T-cell (primary cell): ENCODE data around the gene RASGEF1B. TPM values are rescaled to one million over a fixed set of nuclear protein-coding genes. Genes with fewer than 3 reads are reported as not detected.
A peak's percentile ranks its signal among the peaks of the same experiment; 100 is the strongest.

Experiments
- ATAC-seq, 4 experiments: fragments of 200-7000 bp in 3 of 4; fragments of 150-1000 bp in 1 of 4; cut with Tn5 transposase; replicated peaks in 1 of 4; 1 replicate in 3 of 4; 2 replicates in 1 of 4; pipeline ENCODE4 v1.10.0; 2021; ENCODE audit warnings: moderate library complexity in 3 of 4, mild to moderate bottlenecking in 2 of 4, moderate number of reproducible peaks in 1 of 4
- CTCF ChIA-PET, 2 donors: fragments of 300-600 bp; sonication (Branson Sonifier 250); formaldehyde crosslinking; loops; one replicate each; lab custom pipeline; 2022; ENCODE audit warnings: antibody characterized with exemption in 2 of 2; lab: Charles Lee
- POLR2A ChIA-PET, 2 donors: fragments of 300-600 bp; sonication (Branson Sonifier 250); formaldehyde crosslinking; loops; one replicate each; lab custom pipeline; 2022; ENCODE audit warnings: antibody characterized with exemption in 2 of 2; lab: Charles Lee
- DNase-seq, 35 experiments: peaks; one replicate each; pipeline versions ENCODE4 v3.0.0 to v3.0.0-alpha.2; 2013 to 2023
- H3K27ac ChIP-seq: one replicate; pipeline ENCODE4 v1.5.1; 2013; ENCODE audit warnings: low read length
- H3K27me3 ChIP-seq, 2 experiments: replicated peaks in 1 of 2; 1 replicate in 1 of 2; 2 replicates in 1 of 2; pipeline versions ENCODE4 v1.6.1 to v1.7.0; 2013; ENCODE audit warnings: low read length in 1 of 2, mixed read lengths in 1 of 2; ENCODE audit not compliant: control insufficient read depth in 2 of 2, insufficient read depth in 2 of 2; ENCODE audit errors: extremely low read depth in 1 of 2
- H3K36me3 ChIP-seq, 2 donors: 1 replicate in 1 of 2; 2 replicates in 1 of 2; pipeline versions ENCODE4 v1.6.1 to v1.7.0; 2013; ENCODE audit warnings: low read length in 1 of 2; ENCODE audit not compliant: control insufficient read depth in 2 of 2, insufficient read depth in 1 of 2; ENCODE audit errors: extremely low read depth in 1 of 2
- H3K4me1 ChIP-seq, 2 experiments: 1 replicate in 1 of 2; 2 replicates in 1 of 2; pipeline versions ENCODE4 v1.6.1 to v1.7.0; 2013; ENCODE audit warnings: low read length in 2 of 2, mixed read lengths in 1 of 2; ENCODE audit not compliant: insufficient read depth in 2 of 2, control insufficient read depth in 1 of 2; ENCODE audit errors: extremely low read depth in 1 of 2
- H3K4me3 ChIP-seq, 2 donors: 1 replicate in 1 of 2; 2 replicates in 1 of 2; pipeline versions ENCODE4 v1.5.1 to v1.7.0; 2013; ENCODE audit warnings: mild to moderate bottlenecking in 2 of 2, low read length in 1 of 2, moderate library complexity in 1 of 2; ENCODE audit not compliant: control insufficient read depth in 1 of 2; ENCODE audit errors: extremely low read depth in 1 of 2
- H3K9me3 ChIP-seq: 2 replicates; pipeline ENCODE4 v1.7.0; 2013
- H3K27ac Mint-ChIP-seq, 2 donors: one replicate each; pipeline ENCODE4 v1.8.0; 2020 to 2021; ENCODE audit warnings: mild to moderate bottlenecking in 2 of 2, mixed read lengths in 2 of 2
- H3K27me3 Mint-ChIP-seq, 2 donors: one replicate each; pipeline ENCODE4 v1.8.0; 2021 to 2022; ENCODE audit warnings: mixed read lengths in 2 of 2
- H3K36me3 Mint-ChIP-seq: one replicate; pipeline ENCODE4 v1.8.0; 2021; ENCODE audit warnings: mixed read lengths
- H3K4me1 Mint-ChIP-seq, 3 donors: one replicate each; pipeline ENCODE4 v1.8.0; 2020 to 2022; ENCODE audit warnings: mixed read lengths in 3 of 3, mild to moderate bottlenecking in 1 of 3
- H3K4me3 Mint-ChIP-seq, 3 donors: one replicate each; pipeline ENCODE4 v1.8.0; 2020 to 2022; ENCODE audit warnings: mild to moderate bottlenecking in 3 of 3, mixed read lengths in 3 of 3, moderate library complexity in 3 of 3
- H3K9me3 Mint-ChIP-seq, 3 donors: one replicate each; pipeline ENCODE4 v1.8.0; 2020 to 2022; ENCODE audit warnings: mixed read lengths in 3 of 3
- WGBS: methylation state at CpG from one replicate; pipeline ENCODE4 v1.1.5; 2013; ENCODE audit warnings: missing lambda C conversion rate; ENCODE audit not compliant: insufficient coverage; 5-methylcytosine and 5-hydroxymethylcytosine counted together
- total RNA-seq, 35 experiments: library from RNA in 6 of 35; stranded (reverse) in 6 of 35; fragments of 120-200 nt in 1 of 35; gene quantifications; one replicate each; pipeline versions ENCODE4 v1.2.1 to v1.2.4 and lab custom pipeline; 2013 to 2026

The RASGEF1B gene
- total RNA-seq, 5 donors from 2014 or later (not counting 1 experiment from before 2014, with no cell fraction given), result 7.3 to 54.0 (median 8.1) TPM

- Mint-ChIP-seq H3K9me3 (no peaks in the 10 kb centered on the region), H3K27ac (no peak overlapping the region), H3K4me3 (no peak overlapping the region), H3K27me3 (peaks cover 3 to 6% of the 10 kb centered on the region in 2 donors), H3K4me1 (peaks cover 0 to 3% (median 3%) of the 10 kb centered on the region in 3 donors), H3K36me3 (no peaks in the 10 kb centered on the region)
- H3K36me3 ChIP-seq, result no peaks in the 10 kb centered on the region
- ATAC-seq, result no peak
- CTCF ChIA-PET, result no interaction called here
- WGBS, result no CpG with 5 or more reads among the region's 2 CpGs
- no peaks in the 10 kb centered on the region for H3K9me3 ChIP-seq
- H3K4me3 ChIP-seq, result no peak overlapping the region
- no peak for DNase-seq
- H3K27ac ChIP-seq, result no peak overlapping the region
- H3K27me3 ChIP-seq, result no peaks in the 10 kb centered on the region
- POLR2A ChIA-PET, result no interaction called here
- no peaks in the 10 kb centered on the region for H3K4me1 ChIP-seq
Measured at GRCh38 chr4:81404294-81404693, 67.4 kb downstream of the RASGEF1B start.

- no peak for DNase-seq
- no peaks in the 10 kb centered on the region for H3K9me3 Mint-ChIP-seq
- H3K27ac Mint-ChIP-seq, result no peak overlapping the region
- Histone ChIP-seq H3K4me1 (no peaks in the 10 kb centered on the region), H3K36me3 (no peaks in the 10 kb centered on the region), H3K27me3 (no peaks in the 10 kb centered on the region), H3K9me3 (no peaks in the 10 kb centered on the region), H3K4me3 (no peak overlapping the region), H3K27ac (no peak overlapping the region)
- H3K4me1 Mint-ChIP-seq, result no peaks in the 10 kb centered on the region
- ChIA-PET CTCF (interaction anchor here in 1 of 2 donors (0.7 kb wide), 1 partner anchor 438 kb away, joined by 3 read pairs; no protein-coding TSS in a partner anchor), POLR2A (interaction anchor here in 1 of 2 donors (0.6 kb wide), 1 partner anchor 21 kb away, joined by 3 read pairs; no protein-coding TSS in a partner anchor)
- H3K27me3 Mint-ChIP-seq, result peaks cover 3 to 6% of the 10 kb centered on the region in 2 donors
- H3K36me3 Mint-ChIP-seq, result no peaks in the 10 kb centered on the region
- ATAC-seq, result no peak
- 65% methylated on average over 4 of the region's 7 CpGs for WGBS
- H3K4me3 Mint-ChIP-seq, result no peak overlapping the region
Measured at GRCh38 chr4:81399306-81400086, 72.2 kb downstream of the RASGEF1B start.

GRCh38 chr4:81398379-81398778 lies 73.3 kb downstream of the RASGEF1B start:
- H3K36me3 ChIP-seq, result no peaks in the 10 kb centered on the region
- Mint-ChIP-seq H3K4me1 (no peaks in the 10 kb centered on the region), H3K9me3 (no peaks in the 10 kb centered on the region), H3K4me3 (no peak overlapping the region), H3K27me3 (peaks cover 3 to 6% of the 10 kb centered on the region in 2 donors), H3K36me3 (no peaks in the 10 kb centered on the region), H3K27ac (no peak overlapping the region)
- H3K9me3 ChIP-seq, result no peaks in the 10 kb centered on the region
- ATAC-seq (no peak), DNase-seq (no peak)
- WGBS, result no CpG with 5 or more reads among the region's 4 CpGs
- H3K4me1 ChIP-seq, result no peaks in the 10 kb centered on the region
- H3K4me3 ChIP-seq, result no peak overlapping the region
- no peak overlapping the region for H3K27ac ChIP-seq
- H3K27me3 ChIP-seq, result no peaks in the 10 kb centered on the region
- ChIA-PET CTCF (no interaction called here), POLR2A (interaction anchor here in 1 of 2 donors (0.6 kb wide), 1 partner anchor 950 kb away, joined by 4 read pairs; no protein-coding TSS in a partner anchor)

- Histone ChIP-seq H3K9me3 (no peaks in the 10 kb centered on the region), H3K27ac (no peak overlapping the region), H3K27me3 (no peaks in the 10 kb centered on the region), H3K4me3 (no peak overlapping the region), H3K36me3 (no peaks in the 10 kb centered on the region), H3K4me1 (no peaks in the 10 kb centered on the region)
- peaks cover 3 to 6% of the 10 kb centered on the region in 2 donors for H3K27me3 Mint-ChIP-seq
- H3K27ac Mint-ChIP-seq, result no peak overlapping the region
- ChIA-PET CTCF (no interaction called here), POLR2A (no interaction called here)
- H3K4me3 Mint-ChIP-seq, result no peak overlapping the region
- no peaks in the 10 kb centered on the region for H3K9me3 Mint-ChIP-seq
- WGBS, result no CpG with 5 or more reads among the region's 3 CpGs
- no peak for ATAC-seq
- H3K36me3 Mint-ChIP-seq, result no peaks in the 10 kb centered on the region
- DNase-seq, result no peak
- H3K4me1 Mint-ChIP-seq, result no peaks in the 10 kb centered on the region
Measured at GRCh38 chr4:81397635-81398034, 74.1 kb downstream of the RASGEF1B start.

- peaks cover 0 to 2% of the 10 kb centered on the region in 2 donors for H3K27me3 Mint-ChIP-seq
- H3K4me1 Mint-ChIP-seq, result peaks cover 6% of the 10 kb centered on the region in 3 donors
- POLR2A ChIA-PET, result no interaction called here
- Histone ChIP-seq H3K9me3 (no peaks in the 10 kb centered on the region), H3K27me3 (no peaks in the 10 kb centered on the region), H3K4me1 (no peaks in the 10 kb centered on the region), H3K27ac (no peak overlapping the region), H3K36me3 (no peaks in the 10 kb centered on the region), H3K4me3 (no peak overlapping the region)
- H3K36me3 Mint-ChIP-seq, result no peaks in the 10 kb centered on the region
- CTCF ChIA-PET, result interaction anchor here in 1 of 2 donors (0.6 to 1.1 kb wide), 3 partner anchors 13 to 373 kb away, joined by 3 to 5 read pairs (median 3); no protein-coding TSS in a partner anchor
- no peak for ATAC-seq
- no peak overlapping the region for H3K27ac Mint-ChIP-seq
- H3K4me3 Mint-ChIP-seq, result no peak overlapping the region
- no peaks in the 10 kb centered on the region for H3K9me3 Mint-ChIP-seq
- 77% methylated on average over 3 of the region's 3 CpGs for WGBS
- DNase-seq, result no peak
Measured at GRCh38 chr4:81395239-81395638, 76.5 kb downstream of the RASGEF1B start.

- no peak overlapping the region for H3K4me3 Mint-ChIP-seq
Measured at GRCh38 chr4:81392164-81392563, 79.5 kb downstream of the RASGEF1B start.

More at GRCh38 chr4:81392164-81392563, 79.5 kb downstream of the RASGEF1B start:
- Histone ChIP-seq H3K4me3 (no peak overlapping the region), H3K36me3 (no peaks in the 10 kb centered on the region), H3K27me3 (no peaks in the 10 kb centered on the region), H3K9me3 (no peaks in the 10 kb centered on the region), H3K27ac (no peak overlapping the region), H3K4me1 (no peaks in the 10 kb centered on the region)
- no peak overlapping the region for H3K27ac Mint-ChIP-seq
- ATAC-seq (peak in 1 of 4 experiments; percentile 91), DNase-seq (peak in 15 of 35 experiments; percentile 3 to 41 (median 7))
- H3K36me3 Mint-ChIP-seq, result no peaks in the 10 kb centered on the region
- WGBS, result no CpG with 5 or more reads among the region's 3 CpGs
- ChIA-PET POLR2A (no interaction called here), CTCF (no interaction called here)
- H3K9me3 Mint-ChIP-seq, result peaks cover 0 to 3% (median 0%) of the 10 kb centered on the region in 3 donors
- H3K27me3 Mint-ChIP-seq, result no peaks in the 10 kb centered on the region
- H3K4me1 Mint-ChIP-seq, result peaks cover 6% of the 10 kb centered on the region in 3 donors
